Keratinocyte (primary cell): ENCODE measurements around the gene GFOD2. TPM values are rescaled to one million over a fixed set of nuclear protein-coding genes. Genes with fewer than 3 reads are reported as not detected.

Experiments used
- DNase-seq: peaks from one replicate; pipeline ENCODE4 v3.0.0-alpha.2; 2011; ENCODE audit warnings: low read depth, missing footprints, low spot score
- FAIRE-seq: peaks from 2 replicates; lab custom pipeline; 2011; peaks lifted over from hg19 to GRCh38; lab: Jason Lieb, UNC
- H2AFZ ChIP-seq: 2 replicates; pipeline ENCODE4 v1.6.0; 2012; ENCODE audit warnings: low read length, control low read depth, inconsistent platforms; ENCODE audit not compliant: control insufficient read depth
- H3K27ac ChIP-seq: 2 replicates; pipeline ENCODE4 v1.5.1; 2011; ENCODE audit warnings: low read length; ENCODE audit not compliant: control insufficient read depth, insufficient read depth
- H3K27me3 ChIP-seq: 3 replicates; pipeline ENCODE4 v1.6.0; 2011; ENCODE audit warnings: low read length; ENCODE audit not compliant: control insufficient read depth, insufficient read depth; ENCODE audit errors: extremely low read depth
- H3K36me3 ChIP-seq, 2 experiments: 2 replicates in 1 of 2; 3 replicates in 1 of 2; pipeline ENCODE4 v1.5.1; 2011; ENCODE audit warnings: low read length in 2 of 2, mild to moderate bottlenecking in 1 of 2; ENCODE audit not compliant: control insufficient read depth in 2 of 2, insufficient read depth in 2 of 2; ENCODE audit errors: extremely low read depth in 1 of 2
- H3K4me1 ChIP-seq: 3 replicates; pipeline ENCODE4 v1.5.1; 2011; ENCODE audit warnings: low read length; ENCODE audit not compliant: control insufficient read depth, insufficient read depth; ENCODE audit errors: extremely low read depth
- H3K4me2 ChIP-seq: 3 replicates; pipeline ENCODE4 v1.6.0; 2011; ENCODE audit warnings: low read depth, low read length; ENCODE audit not compliant: control insufficient read depth, insufficient read depth; ENCODE audit errors: extremely low read depth
- H3K4me3 ChIP-seq, 3 experiments: fragments of 200-600 bp in 1 of 3; sonication (generic) in 1 of 3; 2 replicates in 2 of 3; 3 replicates in 1 of 3; pipeline ENCODE4 v1.5.1; 2011 to 2016; ENCODE audit warnings: low read length in 3 of 3, mild to moderate bottlenecking in 3 of 3, control low read depth in 2 of 3, inconsistent platforms in 1 of 3, low read depth in 1 of 3, mixed read lengths in 1 of 3, mixed run types in 1 of 3, moderate library complexity in 1 of 3; ENCODE audit not compliant: control insufficient read depth in 2 of 3, insufficient read depth in 2 of 3; ENCODE audit errors: extremely low read depth in 1 of 3
- H3K79me2 ChIP-seq: 2 replicates; pipeline ENCODE4 v1.6.0; 2012; ENCODE audit warnings: low read length; ENCODE audit not compliant: control insufficient read depth, insufficient read depth
- H3K9ac ChIP-seq: 3 replicates; pipeline ENCODE4 v1.6.0; 2011; ENCODE audit warnings: low read length; ENCODE audit not compliant: control insufficient read depth, insufficient read depth; ENCODE audit errors: extremely low read depth
- H3K9me1 ChIP-seq: 3 replicates; pipeline ENCODE4 v1.6.0; 2011; ENCODE audit warnings: low read length; ENCODE audit not compliant: control insufficient read depth, insufficient read depth; ENCODE audit errors: extremely low read depth
- H3K9me3 ChIP-seq: 2 replicates; pipeline ENCODE4 v1.5.1; 2012; ENCODE audit warnings: low read depth, low read length; ENCODE audit not compliant: control insufficient read depth
- H4K20me1 ChIP-seq: 3 replicates; pipeline ENCODE4 v1.6.0; 2011; ENCODE audit warnings: low read length; ENCODE audit not compliant: control insufficient read depth, insufficient read depth; ENCODE audit errors: extremely low read depth
- CTCF ChIP-seq, 3 experiments: IDR thresholded peaks in 1 of 3; conservative IDR thresholded peaks in 1 of 3; optimal IDR thresholded peaks in 1 of 3; 2 replicates in 2 of 3; 3 replicates in 1 of 3; pipeline versions ENCODE3 to v1.5.1; 2011; ENCODE audit warnings: low read length in 3 of 3, mild to moderate bottlenecking in 3 of 3, moderate library complexity in 2 of 3, control low read depth in 1 of 3, inconsistent platforms in 1 of 3; ENCODE audit not compliant: insufficient read depth in 2 of 3; ENCODE audit errors: extremely low read depth in 1 of 3
- EZH2 ChIP-seq: IDR thresholded peaks from one replicate; pipeline ENCODE4 v1.6.1; 2012; ENCODE audit warnings: inconsistent platforms, mild to moderate bottlenecking, low read length, moderate library complexity
- dilution Hi-C: fragments of 300-500 bp; cut with MboI; formaldehyde crosslinking; loops from one replicate; pipeline ENCODE4 v1.7.0; 2020; ENCODE audit warnings: low sequenced_read_pairs; ENCODE audit not compliant: extremely low pct_ligation_motif_present
- polyA plus RNA-seq, 5 experiments: library from polyadenylated mRNA; depleted of rRNA in 3 of 5; stranded (reverse) in 3 of 5; stranded (forward) in 1 of 5; unstranded in 1 of 5; fragments of >200 nt; gene quantifications; 1 replicate in 1 of 5; 2 replicates in 3 of 5; 3 replicates in 1 of 5; pipeline versions ENCODE4 v1.2.1 to v1.2.3, GENCODE V29; 2011 to 2012; ENCODE audit warnings: missing spikeins in 2 of 5, low read depth in 1 of 5, low replicate concordance in 1 of 5

The GFOD2 gene
- polyA plus RNA-seq, 1 donor (not counting 4 experiments of a cell fraction or from before 2014, with no cell fraction given) = 13.2 TPM

GRCh38 chr16:67750466-67750865 lies 31.4 kb upstream of the GFOD2 start:
- no peak for DNase-seq
- H3K4me1 ChIP-seq = peaks cover 14% of the 10 kb centered on the region
- no peaks in the 10 kb centered on the region for H4K20me1 ChIP-seq
- H3K27me3 ChIP-seq = no peaks in the 10 kb centered on the region
- FAIRE-seq = no peak
- H2AFZ ChIP-seq = no peak overlapping the region
- no peak overlapping the region for H3K9ac ChIP-seq
- TF ChIP-seq EZH2 (no peak), CTCF (optimal IDR thresholded peaks at IDR 0.05 in 1 of 3, IDR thresholded peaks at IDR 0.05 in 1 of 3, conservative IDR thresholded peaks at IDR 0.05 in 1 of 3; ENCODE audit: extremely low read depth in 1 of 3, insufficient read depth in 2 of 3, low read length in 3 of 3) (no peak)
- H3K4me2 ChIP-seq = no peak overlapping the region
- dilution Hi-C loops = no loop called here
- H3K9me1 ChIP-seq = no peaks in the 10 kb centered on the region
- no peaks in the 10 kb centered on the region for H3K79me2 ChIP-seq
- H3K4me3 ChIP-seq = no peak overlapping the region
- H3K9me3 ChIP-seq = no peaks in the 10 kb centered on the region
- H3K36me3 ChIP-seq = peaks cover 0 to 3% of the 10 kb centered on the region in 2 experiments
- H3K27ac ChIP-seq = no peak overlapping the region

GRCh38 chr16:67749436-67750078 lies 30.4 kb upstream of the GFOD2 start:
- DNase-seq (no peak), FAIRE-seq (no peak)
- Histone ChIP-seq H3K4me2 (peak overlapping the region; percentile 6), H3K27me3 (no peaks in the 10 kb centered on the region), H3K36me3 (peaks cover 0 to 3% of the 10 kb centered on the region in 2 experiments), H2AFZ (peak overlapping the region; percentile 41), H3K4me3 (no peak overlapping the region), H3K79me2 (no peaks in the 10 kb centered on the region), H4K20me1 (no peaks in the 10 kb centered on the region), H3K4me1 (peaks cover 14% of the 10 kb centered on the region), H3K27ac (peak overlapping the region; percentile 11), H3K9me1 (no peaks in the 10 kb centered on the region), H3K9me3 (no peaks in the 10 kb centered on the region), H3K9ac (no peak overlapping the region)
- TF ChIP-seq EZH2 (no peak), CTCF (optimal IDR thresholded peaks at IDR 0.05 in 1 of 3, IDR thresholded peaks at IDR 0.05 in 1 of 3, conservative IDR thresholded peaks at IDR 0.05 in 1 of 3; ENCODE audit: extremely low read depth in 1 of 3, insufficient read depth in 2 of 3, low read length in 3 of 3) (no peak)
- dilution Hi-C loops = no loop called here
